CD14-positive monocyte (primary cell): Measurements from ENCODE around the gene MTFMT. TPM values are rescaled to one million over a fixed set of nuclear protein-coding genes. Genes with fewer than 3 reads are reported as not detected.

Experiments
- DNase-seq, 3 donors: peaks; one replicate each; pipeline ENCODE4 v3.0.0-alpha.2; 2011 to 2022
- H2AFZ ChIP-seq: 2 replicates; pipeline ENCODE4 v1.6.0; 2012; ENCODE audit warnings: mild to moderate bottlenecking, low read depth, low read length, inconsistent platforms; ENCODE audit not compliant: insufficient read depth, poor library complexity, severe bottlenecking
- H3K27ac ChIP-seq, 2 donors: 1 replicate in 1 of 2; 2 replicates in 1 of 2; pipeline ENCODE4 v1.5.1; 2012 to 2013; ENCODE audit warnings: low read length in 2 of 2, control low read depth in 1 of 2, inconsistent platforms in 1 of 2, low read depth in 1 of 2, mild to moderate bottlenecking in 1 of 2
- H3K27me3 ChIP-seq, 2 donors: one replicate each; pipeline versions ENCODE4 v1.6.0 to v1.6.1; 2011 to 2013; ENCODE audit warnings: low read length in 2 of 2; ENCODE audit not compliant: control insufficient read depth in 2 of 2, insufficient read depth in 2 of 2
- H3K36me3 ChIP-seq, 2 donors: replicated peaks in 1 of 2; 1 replicate in 1 of 2; 2 replicates in 1 of 2; pipeline versions ENCODE4 v1.5.1 to v1.6.1; 2012 to 2013; ENCODE audit warnings: low read length in 2 of 2, control low read depth in 1 of 2, inconsistent platforms in 1 of 2, mild to moderate bottlenecking in 1 of 2; ENCODE audit not compliant: insufficient read depth in 2 of 2, control insufficient read depth in 1 of 2
- H3K4me1 ChIP-seq, 2 donors: 1 replicate in 1 of 2; 2 replicates in 1 of 2; pipeline versions ENCODE4 v1.5.1 to v1.6.1; 2012 to 2013; ENCODE audit warnings: low read length in 2 of 2, control low read depth in 1 of 2, inconsistent platforms in 1 of 2, mild to moderate bottlenecking in 1 of 2, moderate library complexity in 1 of 2; ENCODE audit not compliant: insufficient read depth in 2 of 2, control insufficient read depth in 1 of 2
- H3K4me2 ChIP-seq: replicated peaks from 2 replicates; pipeline ENCODE3; 2012; ENCODE audit warnings: low read length, moderate library complexity, mild to moderate bottlenecking; ENCODE audit not compliant: poor library complexity, severe bottlenecking; ENCODE audit errors: extremely low read depth
- H3K4me3 ChIP-seq, 3 experiments: fragments of 200-600 bp in 1 of 3; sonication (generic) in 1 of 3; replicated peaks in 1 of 3; 1 replicate in 2 of 3; 2 replicates in 1 of 3; pipeline ENCODE4 v1.5.1; 2011 to 2013; ENCODE audit warnings: low read length in 3 of 3, mild to moderate bottlenecking in 3 of 3, control low read depth in 2 of 3, low read depth in 2 of 3, inconsistent platforms in 1 of 3, moderate library complexity in 1 of 3
- H3K79me2 ChIP-seq: 2 replicates; pipeline ENCODE4 v1.6.0; 2012; ENCODE audit warnings: mild to moderate bottlenecking, control low read depth, inconsistent platforms, low read length, moderate library complexity; ENCODE audit not compliant: insufficient read depth
- H3K9ac ChIP-seq: 2 replicates; pipeline ENCODE4 v1.6.0; 2017; ENCODE audit warnings: low read length, mild to moderate bottlenecking; ENCODE audit not compliant: insufficient read depth, poor library complexity, severe bottlenecking
- H3K9me3 ChIP-seq, 2 donors: replicated peaks in 1 of 2; 1 replicate in 1 of 2; 2 replicates in 1 of 2; pipeline versions ENCODE4 v1.5.1 to v1.6.1; 2012 to 2013; ENCODE audit warnings: low read length in 2 of 2, control low read depth in 1 of 2; ENCODE audit not compliant: control insufficient read depth in 1 of 2, insufficient read depth in 1 of 2
- H4K20me1 ChIP-seq: 2 replicates; pipeline ENCODE4 v1.6.0; 2012; ENCODE audit warnings: mild to moderate bottlenecking, low read length, control low read depth, moderate library complexity; ENCODE audit not compliant: insufficient read depth
- H3K27ac Mint-ChIP-seq, 7 donors: one replicate each; pipeline ENCODE4 v1.8.0; 2020; ENCODE audit warnings: mild to moderate bottlenecking in 7 of 7, mixed read lengths in 7 of 7, moderate library complexity in 6 of 7, inconsistent platforms in 2 of 7
- H3K27me3 Mint-ChIP-seq, 3 donors: one replicate each; pipeline ENCODE4 v1.8.0; 2021 to 2022; ENCODE audit warnings: low read depth in 3 of 3, mild to moderate bottlenecking in 3 of 3, mixed read lengths in 3 of 3, moderate library complexity in 3 of 3, inconsistent platforms in 1 of 3
- H3K36me3 Mint-ChIP-seq, 2 donors: one replicate each; pipeline ENCODE4 v1.8.0; 2020; ENCODE audit warnings: mixed read lengths in 2 of 2, inconsistent platforms in 1 of 2, mild to moderate bottlenecking in 1 of 2
- H3K4me1 Mint-ChIP-seq: one replicate; pipeline ENCODE4 v1.8.0; 2020; ENCODE audit warnings: mild to moderate bottlenecking, mixed read lengths
- H3K4me3 Mint-ChIP-seq, 2 donors: one replicate each; pipeline ENCODE4 v1.8.0; 2020; ENCODE audit warnings: mild to moderate bottlenecking in 2 of 2, mixed read lengths in 2 of 2, moderate library complexity in 1 of 2
- H3K9me3 Mint-ChIP-seq, 7 donors: one replicate each; pipeline ENCODE4 v1.8.0; 2020 to 2022; ENCODE audit warnings: mixed read lengths in 7 of 7, mild to moderate bottlenecking in 6 of 7, moderate library complexity in 6 of 7, inconsistent platforms in 2 of 7
- CTCF ChIP-seq: fragments of 200-600 bp; IDR thresholded peaks from one replicate; pipeline ENCODE4 v1.8.0; 2022; ENCODE audit warnings: antibody characterized with exemption, mild to moderate bottlenecking
- WGBS: methylation state at CpG from one replicate; pipeline ENCODE4 v1.1.5; 2013; ENCODE audit warnings: missing lambda C conversion rate; ENCODE audit not compliant: insufficient coverage; 5-methylcytosine and 5-hydroxymethylcytosine counted together
- intact Hi-C, 2 donors: fragments of 100-400 bp; cut with micrococcal nuclease; formaldehyde crosslinking; loops; one replicate each; pipeline versions ENCODE4 v1.15.0 to v1.15.1; 2023
- polyA plus RNA-seq, 3 donors: library from polyadenylated mRNA; depleted of rRNA in 1 of 3; unstranded in 2 of 3; stranded (reverse) in 1 of 3; fragments of 300-500 nt in 2 of 3; fragments of >200 nt in 1 of 3; fragmentation: Illumina TruSeq in 2 of 3; gene quantifications; 1 replicate in 2 of 3; 2 replicates in 1 of 3; pipeline ENCODE4 v1.2.3, GENCODE V29; 2012 to 2021

MTFMT gene
- polyA plus RNA-seq, 3 donors, result 5.1 to 10.8 (median 9.0) TPM

- DNase-seq, result no peak
- Histone ChIP-seq H3K4me3 (no peak overlapping the region), H3K27ac (no peak overlapping the region), H3K9me3 (peaks cover 0 to 4% of the 10 kb centered on the region in 2 donors), H3K4me2 (no peak overlapping the region), H3K4me1 (peaks cover 0 to 8% of the 10 kb centered on the region in 2 donors), H3K27me3 (peaks cover 19 to 24% of the 10 kb centered on the region in 2 donors), H3K9ac (no peak overlapping the region), H4K20me1 (no peaks in the 10 kb centered on the region), H2AFZ (no peak overlapping the region), H3K36me3 (no peaks in the 10 kb centered on the region), H3K79me2 (no peaks in the 10 kb centered on the region)
- intact Hi-C loops, result no loop called here
- no CpG with 5 or more reads among the region's 1 CpG for WGBS
- Mint-ChIP-seq H3K27me3 (peaks cover 29 to 44% (median 36%) of the 10 kb centered on the region in 3 donors), H3K9me3 (peaks cover 0 to 9% (median 3%) of the 10 kb centered on the region in 7 donors), H3K27ac (no peak overlapping the region), H3K4me3 (no peak overlapping the region), H3K36me3 (peaks cover 0 to 7% of the 10 kb centered on the region in 2 donors), H3K4me1 (peaks cover 3% of the 10 kb centered on the region)
- TF ChIP-seq CTCF, result no peak
Observed at GRCh38 chr15:65072027-65072426, 42.6 kb upstream of the MTFMT start.

GRCh38 chr15:65071381-65071811 is 42.0 kb upstream of the MTFMT start:
- no peak overlapping the region for H3K27ac Mint-ChIP-seq
- H3K9me3 Mint-ChIP-seq, result peaks cover 0 to 9% (median 1%) of the 10 kb centered on the region in 7 donors
- H3K27me3 ChIP-seq, result peaks cover 24 to 27% of the 10 kb centered on the region in 2 donors
- no peak overlapping the region for H3K9ac ChIP-seq
- no peak for DNase-seq
- peaks cover 0 to 6% of the 10 kb centered on the region in 2 donors for H3K36me3 Mint-ChIP-seq
- H2AFZ ChIP-seq, result no peak overlapping the region
- peaks cover 0 to 8% of the 10 kb centered on the region in 2 donors for H3K4me1 ChIP-seq
- no peak overlapping the region for H3K27ac ChIP-seq
- no peaks in the 10 kb centered on the region for H4K20me1 ChIP-seq
- WGBS, result 88% methylated on average over 3 of the region's 5 CpGs
- H3K4me3 ChIP-seq, result no peak overlapping the region
- H3K9me3 ChIP-seq, result peaks cover 0 to 8% of the 10 kb centered on the region in 2 donors
- H3K4me1 Mint-ChIP-seq, result peaks cover 3% of the 10 kb centered on the region
- peaks cover 32 to 46% (median 41%) of the 10 kb centered on the region in 3 donors for H3K27me3 Mint-ChIP-seq
- no peak overlapping the region for H3K4me2 ChIP-seq
- H3K4me3 Mint-ChIP-seq, result no peak overlapping the region
- intact Hi-C loops, result no loop called here
- no peaks in the 10 kb centered on the region for H3K79me2 ChIP-seq
- TF ChIP-seq CTCF, result no peak
- no peaks in the 10 kb centered on the region for H3K36me3 ChIP-seq
